Kidney capillary endothelial cell (primary cell): ENCODE data around the gene CDSN.

ENCODE experiments used
- DNase-seq: peaks from one replicate; pipeline ENCODE4 v3.0.0-alpha.2; 2018; ENCODE audit warnings: low spot score

CDSN gene

GRCh38 chr6:31144970-31145340 is 24.7 kb upstream of the CDSN start:
- DNase-seq = no peak

- DNase-seq = no peak
Measured at GRCh38 chr6:31144296-31144969, 24.2 kb upstream of the CDSN start.

GRCh38 chr6:31143148-31143547 is 22.9 kb upstream of the CDSN start:
- peak; percentile 89 for DNase-seq

- DNase-seq = no peak
Measured at GRCh38 chr6:31142361-31142761, 22.1 kb upstream of the CDSN start.

- DNase-seq = no peak
Measured at GRCh38 chr6:31140643-31141042, 20.4 kb upstream of the CDSN start.

GRCh38 chr6:31139599-31139998 is 19.4 kb upstream of the CDSN start:
- DNase-seq = peak; percentile 58

- DNase-seq = no peak
Measured at GRCh38 chr6:31138982-31139381, 18.7 kb upstream of the CDSN start, which contains the start of gene PSORS1C2. PSORS1C2 (minus strand) TSS chr6:31139066; CDS start chr6:31139026, 40 bp downstream.

GRCh38 chr6:31135710-31136109 is 15.5 kb upstream of the CDSN start:
- DNase-seq = no peak

- no peak for DNase-seq
Measured at GRCh38 chr6:31132806-31133205, 12.6 kb upstream of the CDSN start.

GRCh38 chr6:31131595-31131994 is 11.3 kb upstream of the CDSN start:
- DNase-seq = no peak

GRCh38 chr6:31130751-31131150 is 10.5 kb upstream of the CDSN start:
- DNase-seq = no peak

GRCh38 chr6:31129130-31129529 is 8.9 kb upstream of the CDSN start:
- DNase-seq = no peak

- no peak for DNase-seq
Measured at GRCh38 chr6:31128093-31128676, 7.9 kb upstream of the CDSN start.

GRCh38 chr6:31126396-31127175 is 6.3 kb upstream of the CDSN start:
- no peak for DNase-seq

- DNase-seq = no peak
Measured at GRCh38 chr6:31125586-31126363, 5.5 kb upstream of the CDSN start.

- no peak for DNase-seq
Measured at GRCh38 chr6:31125162-31125561, 4.9 kb upstream of the CDSN start.

GRCh38 chr6:31122791-31123706 is 2.8 kb upstream of the CDSN start:
- DNase-seq = no peak

- no peak for DNase-seq
Measured at GRCh38 chr6:31121131-31121790, 1.0 kb upstream of the CDSN start.

GRCh38 chr6:31118178-31118577 is 2.1 kb downstream of the CDSN start:
- no peak for DNase-seq

- DNase-seq = no peak
Measured at GRCh38 chr6:31116661-31117385, 3.4 kb downstream of the CDSN start.
